ENCODE data around the gene TMEM248.
"Not testable (repeated sequence)": the region's sequence is repeated elsewhere in the genome, so short reads cannot be mapped to it uniquely, and the experiment has no call there.

TMEM248 gene

GRCh38 chr7:66910789-66911188, 10.2 kb upstream of the TMEM248 start:
- no peak for DNase-seq

- not testable (repeated sequence) for DNase-seq
Observed at GRCh38 chr7:66911191-66911590, 9.8 kb upstream of the TMEM248 start.

GRCh38 chr7:66912195-66912594, 8.8 kb upstream of the TMEM248 start:
- no peak for DNase-seq

GRCh38 chr7:66913118-66914037, 7.6 kb upstream of the TMEM248 start:
- DNase-seq: no peak

GRCh38 chr7:66917904-66918303, 3.1 kb upstream of the TMEM248 start:
- DNase-seq: not testable (repeated sequence)

- no peak for DNase-seq
Observed at GRCh38 chr7:66919304-66919703, 1.7 kb upstream of the TMEM248 start.

GRCh38 chr7:66919704-66920103, 1.3 kb upstream of the TMEM248 start:
- DNase-seq: no peak

- no peak for DNase-seq
Observed at GRCh38 chr7:66920256-66920655, 769 bp upstream of the TMEM248 start.

- DNase-seq: no peak
Observed at GRCh38 chr7:66921396-66921917, 432 bp downstream of the TMEM248 start.

GRCh38 chr7:66921918-66922486, 977 bp downstream of the TMEM248 start:
- peak; percentile 25 for DNase-seq

- DNase-seq: no peak
Observed at GRCh38 chr7:66925255-66925654, 4.2 kb downstream of the TMEM248 start.

- no peak for DNase-seq
Observed at GRCh38 chr7:66927348-66927948, 6.4 kb downstream of the TMEM248 start.

- no peak for DNase-seq
Observed at GRCh38 chr7:66928388-66928787, 7.4 kb downstream of the TMEM248 start.

GRCh38 chr7:66929165-66929564, 8.1 kb downstream of the TMEM248 start:
- no peak for DNase-seq

GRCh38 chr7:66929935-66930334, 8.9 kb downstream of the TMEM248 start:
- DNase-seq: no peak

GRCh38 chr7:66930341-66930740, 9.3 kb downstream of the TMEM248 start:
- DNase-seq: no peak

- DNase-seq: no peak
Observed at GRCh38 chr7:66933469-66933868, 12.4 kb downstream of the TMEM248 start.

GRCh38 chr7:66937940-66938339, 16.9 kb downstream of the TMEM248 start:
- DNase-seq: no peak

- DNase-seq: no peak
Observed at GRCh38 chr7:66939325-66939724, 18.3 kb downstream of the TMEM248 start.

GRCh38 chr7:66946545-66946944, 25.5 kb downstream of the TMEM248 start:
- DNase-seq: no peak

- no peak for DNase-seq
Observed at GRCh38 chr7:66948480-66949109, 27.6 kb downstream of the TMEM248 start.

- no peak for DNase-seq
Observed at GRCh38 chr7:66950311-66950710, 29.3 kb downstream of the TMEM248 start.

- no peak for DNase-seq
Observed at GRCh38 chr7:66950763-66951162, 29.7 kb downstream of the TMEM248 start.
